HG02588 (cell line): ENCODE measurements around the gene KMT5C.

ENCODE experiments used
- ATAC-seq: cut with Tn5 transposase; IDR thresholded peaks from one replicate; pipeline ENCODE4 v1.9.1; 2021; ENCODE audit warnings: mild to moderate bottlenecking, moderate library complexity; ENCODE audit not compliant: unreplicated experiment

Gene KMT5C

DNA sequence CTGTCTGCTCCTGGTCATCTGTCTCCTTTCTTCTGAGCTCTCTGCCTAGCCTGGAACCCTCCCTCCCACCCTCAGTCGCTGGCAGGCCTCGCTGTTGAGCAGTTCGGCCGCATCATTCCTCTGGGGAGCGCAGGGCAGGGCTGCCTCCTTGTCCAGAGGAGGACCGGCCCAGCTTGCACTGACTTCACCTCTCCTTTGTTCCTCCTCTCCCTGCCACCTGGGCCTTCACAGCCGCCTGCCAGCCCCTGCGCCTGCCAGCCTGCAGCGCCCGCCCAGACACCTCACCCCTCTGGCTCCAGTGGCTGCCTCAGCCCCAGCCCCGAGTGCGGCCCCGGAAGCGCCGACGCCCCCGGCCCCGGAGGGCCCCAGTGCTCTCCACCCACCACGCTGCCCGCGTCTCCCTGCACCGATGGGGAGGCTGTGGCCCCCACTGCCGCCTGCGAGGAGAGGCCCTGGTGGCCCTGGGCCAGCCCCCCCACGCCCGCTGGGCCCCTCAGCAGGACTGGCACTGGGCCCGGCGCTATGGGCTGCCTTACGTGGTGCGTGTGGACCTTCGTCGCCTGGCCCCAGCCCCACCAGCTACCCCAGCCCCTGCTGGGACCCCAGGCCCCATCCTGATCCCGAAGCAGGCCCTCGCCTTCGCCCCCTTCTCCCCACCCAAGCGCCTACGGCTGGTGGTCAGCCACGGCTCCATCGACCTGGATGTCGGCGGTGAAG is 7.2 kb downstream of the KMT5C start:
- ATAC-seq, result no peak

DNA sequence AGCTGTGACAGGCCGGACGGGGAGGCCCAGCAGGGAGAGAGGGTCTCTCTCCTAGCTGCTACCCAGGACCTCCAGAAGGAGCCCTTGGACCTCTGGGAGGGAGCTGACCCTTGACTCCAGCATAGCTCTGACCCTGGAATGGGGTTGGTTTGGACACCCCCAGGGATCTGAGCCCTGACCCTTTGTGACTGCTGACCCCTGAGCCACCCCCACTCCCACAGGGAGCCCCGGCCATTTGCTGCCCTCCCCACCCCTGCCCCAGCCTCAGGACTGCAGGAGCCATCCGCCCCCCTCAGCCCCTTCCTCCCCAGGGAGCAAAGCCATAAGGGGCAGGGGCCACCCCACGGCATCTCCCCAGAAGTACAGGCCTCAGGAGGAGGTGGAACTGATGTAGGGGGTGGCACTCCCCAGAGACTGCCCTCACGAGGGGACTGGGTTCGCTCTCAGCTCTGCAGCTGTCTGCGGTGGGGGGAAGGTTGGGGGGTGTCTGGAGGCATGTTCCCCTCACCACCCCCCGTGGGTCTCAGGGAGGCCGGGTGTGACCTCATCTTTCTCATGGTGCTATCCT is 7.8 kb downstream of the KMT5C start:
- no peak for ATAC-seq

DNA sequence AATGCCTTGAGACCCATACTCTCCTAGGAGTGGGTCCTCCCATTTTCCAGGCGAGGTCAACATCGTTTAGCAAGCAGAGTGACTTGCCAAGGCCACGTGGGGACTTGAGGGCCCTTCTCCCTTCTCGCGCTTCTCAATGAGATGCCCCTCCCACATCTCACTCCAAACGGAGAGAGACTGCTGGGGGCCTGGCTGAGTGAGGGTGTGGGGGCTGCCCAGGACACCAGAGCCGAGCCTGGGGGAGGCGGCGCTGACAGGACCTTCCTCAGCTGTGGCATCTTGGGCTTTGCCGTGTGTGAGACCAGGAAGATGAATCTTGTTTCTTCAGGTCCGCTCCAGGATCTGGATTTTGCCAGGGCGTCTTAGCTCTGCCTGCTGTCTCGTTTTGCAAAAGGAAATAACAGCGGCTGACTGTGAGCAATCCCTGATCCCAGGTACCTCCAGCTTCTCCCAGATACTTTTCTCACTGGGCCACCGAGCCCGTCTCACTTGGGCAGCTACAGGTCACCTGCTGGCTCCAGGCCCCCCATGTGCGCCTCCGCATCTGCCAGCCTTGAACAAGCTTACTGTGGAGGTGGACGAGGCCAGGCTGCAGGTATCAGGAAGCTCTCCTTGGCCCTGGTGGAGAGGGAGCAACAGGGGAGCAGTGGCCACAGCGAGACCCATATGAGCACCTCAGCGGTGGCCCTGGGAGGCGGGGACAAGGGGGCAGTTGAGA is 8.8 kb downstream of the KMT5C start:
- no peak for ATAC-seq

DNA sequence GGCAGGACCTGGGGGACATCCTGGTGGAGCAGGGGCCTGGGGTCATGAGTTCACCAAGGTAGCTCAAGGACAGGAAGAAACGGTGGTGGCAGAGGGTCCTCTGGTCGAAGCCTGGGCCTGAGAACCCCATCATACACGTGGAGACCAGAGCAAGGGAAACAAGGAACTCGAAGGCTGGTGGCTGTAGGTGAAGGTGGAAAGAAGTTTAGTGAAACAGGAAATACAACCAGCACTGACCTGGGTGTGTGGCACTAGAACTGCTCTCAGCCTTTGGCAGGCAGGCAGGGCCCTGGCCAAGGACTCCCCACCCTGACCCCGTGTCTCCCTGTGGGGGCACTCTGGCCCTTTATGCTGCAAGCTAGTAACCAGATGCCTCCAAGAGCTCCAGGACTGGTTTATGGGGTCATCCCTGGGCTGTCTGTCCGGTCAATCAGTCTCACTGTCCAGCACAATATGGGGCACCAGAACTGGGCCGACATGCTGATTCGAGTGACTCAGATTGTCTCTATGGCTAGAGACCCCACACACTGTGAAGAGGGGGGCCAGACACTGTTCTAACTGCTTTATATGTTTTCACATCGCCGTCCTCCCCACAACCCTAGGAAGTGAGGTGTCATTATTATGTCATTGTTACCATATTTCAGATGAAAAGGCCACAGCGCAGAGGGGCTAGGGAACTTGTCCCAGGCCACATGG is 11.1 kb downstream of the KMT5C start:
- no peak for ATAC-seq

DNA sequence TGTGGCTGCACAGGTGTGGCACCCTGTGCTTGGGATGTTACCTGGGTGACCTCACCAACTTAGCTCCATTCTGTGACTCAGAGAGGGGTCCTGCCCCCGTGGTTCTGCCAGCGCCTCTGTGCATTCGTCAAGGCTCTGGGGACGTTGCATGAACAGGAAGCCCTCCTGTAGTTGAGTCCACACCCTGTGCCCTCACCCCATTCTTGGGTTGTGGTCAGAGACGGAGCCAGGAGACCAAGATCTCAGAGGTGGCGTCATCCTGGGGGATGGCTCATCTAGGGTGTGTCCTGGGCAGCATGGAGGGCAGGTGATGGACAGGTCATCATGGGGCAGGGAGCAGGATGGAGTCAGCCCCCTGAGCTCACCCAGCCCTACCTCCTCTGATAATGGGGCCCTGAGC is 12.4 kb downstream of the KMT5C start:
- ATAC-seq, result no peak

DNA sequence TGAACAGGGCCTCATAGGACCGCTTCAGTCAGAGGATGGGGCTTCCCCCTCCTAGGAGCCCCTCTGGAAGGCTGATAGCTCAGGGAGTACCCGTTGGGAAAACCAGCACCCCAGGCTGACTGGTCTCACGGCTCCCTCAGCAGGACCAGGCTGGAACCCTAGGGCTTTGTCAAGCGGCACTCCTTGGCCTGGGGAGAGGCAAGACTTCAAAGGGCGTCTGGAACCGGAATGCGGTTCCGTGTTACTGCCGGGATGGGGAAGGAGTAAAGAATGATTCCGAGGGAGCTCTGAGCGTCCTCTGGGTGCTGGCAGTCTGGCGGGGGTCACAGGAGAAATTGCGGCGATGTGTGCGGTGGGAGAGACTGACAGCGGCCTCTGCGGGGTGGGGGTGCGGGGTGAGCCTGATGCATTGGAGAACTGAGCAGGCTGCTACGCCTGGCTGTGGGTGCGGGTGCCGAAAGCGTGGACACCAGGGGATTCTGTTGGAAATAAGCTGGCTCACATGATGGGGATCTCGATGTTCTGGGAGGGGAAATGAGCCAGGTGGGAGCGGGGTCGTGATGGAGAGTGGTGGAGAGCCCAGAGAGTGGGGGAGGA is 13.0 kb downstream of the KMT5C start:
- no peak for ATAC-seq

DNA sequence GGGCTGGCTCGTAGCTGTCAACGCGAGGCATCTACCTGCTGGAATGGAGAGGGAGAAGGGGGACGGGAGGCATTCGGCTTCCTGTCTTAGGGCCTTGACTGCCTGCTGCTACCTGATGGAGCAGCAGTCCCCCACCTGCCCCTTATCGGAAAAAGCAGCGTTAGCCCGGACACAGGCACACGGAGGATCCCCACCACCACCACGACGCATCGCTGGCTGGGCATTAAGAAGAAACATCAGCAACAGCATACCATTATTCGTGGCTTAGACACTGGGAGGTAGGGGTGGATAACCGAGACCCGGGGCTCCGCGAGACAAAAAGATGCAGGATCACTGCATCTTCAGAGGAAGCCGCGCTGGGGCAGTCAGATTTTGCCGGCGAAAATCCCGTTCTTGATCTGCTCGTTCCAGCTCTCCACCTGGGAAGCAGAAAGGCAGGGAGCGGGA is 13.7 kb downstream of the KMT5C start:
- no peak for ATAC-seq

DNA sequence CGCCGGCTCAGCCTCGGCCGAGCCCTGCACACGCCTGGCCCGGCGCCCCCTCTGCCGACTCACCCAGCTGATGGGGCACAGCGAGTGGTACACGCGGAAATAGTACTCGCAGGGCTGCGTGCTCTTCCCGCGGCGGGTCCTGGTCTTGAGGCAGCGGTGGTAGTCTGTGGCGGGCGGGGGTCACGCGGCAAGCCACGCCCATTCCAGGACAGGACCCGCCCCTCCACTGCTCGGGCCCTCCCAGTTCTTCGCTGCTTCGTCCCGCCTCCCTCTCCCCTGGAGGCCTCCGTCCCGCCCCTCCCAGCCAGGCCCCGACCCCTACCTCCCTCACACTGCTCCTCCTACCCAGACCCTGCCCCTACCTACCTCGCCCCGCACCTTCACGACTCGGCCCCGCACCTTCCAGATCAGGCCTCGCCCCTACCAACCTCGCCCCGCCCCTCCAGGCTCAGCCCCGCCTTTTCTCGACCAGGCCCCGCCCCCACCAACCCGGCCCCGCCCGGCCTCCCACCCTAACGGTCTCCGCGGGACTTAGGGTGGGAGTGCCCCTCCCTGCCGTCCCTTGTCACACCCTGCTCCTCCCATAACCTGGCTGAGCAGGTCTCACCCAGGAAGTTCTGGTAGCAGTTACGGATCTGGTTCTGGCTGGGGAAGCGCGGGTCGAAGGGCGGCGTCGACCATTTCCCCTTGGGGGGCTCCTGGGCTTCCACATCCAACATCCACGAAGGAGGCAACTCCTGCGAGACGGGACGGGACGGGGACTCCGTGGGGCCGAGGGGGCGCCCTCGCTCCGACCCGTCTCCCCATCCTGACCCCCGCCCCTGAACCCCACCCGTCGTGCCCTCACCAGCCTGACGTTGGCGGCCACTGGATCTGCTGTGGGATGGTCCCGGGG is 14.4 kb downstream of the KMT5C start:
- no peak for ATAC-seq

DNA sequence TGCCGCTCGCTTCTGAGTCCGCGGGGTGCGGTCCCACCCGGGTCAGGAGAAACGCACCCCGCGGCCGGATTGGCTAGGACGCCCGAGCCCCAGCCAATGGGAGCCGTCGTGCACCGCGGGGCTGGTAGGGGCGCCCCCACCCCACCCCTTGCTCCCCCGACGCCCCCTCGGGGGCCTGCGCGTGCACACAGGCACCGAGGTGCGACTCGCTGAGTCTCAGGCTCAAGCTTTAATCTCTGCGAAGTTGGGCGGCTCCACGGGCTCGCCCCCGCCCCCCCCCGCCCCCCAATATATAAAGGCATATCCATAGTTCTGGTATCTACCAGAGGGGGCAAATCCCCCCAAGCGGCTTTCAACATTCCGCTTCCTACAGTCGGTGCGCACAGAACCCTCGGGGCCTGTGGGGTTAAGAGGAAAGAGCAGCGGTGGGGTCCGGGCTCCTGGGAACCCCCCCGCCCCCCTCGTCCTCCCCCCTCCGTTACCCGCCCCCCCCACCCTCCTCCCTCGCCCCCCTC is 15.1 kb downstream of the KMT5C start, which contains the start of gene COX6B2:
COX6B2 (minus strand) TSS at position 22 of the 515 bp plus-strand sequence. CDS start 198 bp downstream, outside the sequence.
- ATAC-seq, result no peak

DNA sequence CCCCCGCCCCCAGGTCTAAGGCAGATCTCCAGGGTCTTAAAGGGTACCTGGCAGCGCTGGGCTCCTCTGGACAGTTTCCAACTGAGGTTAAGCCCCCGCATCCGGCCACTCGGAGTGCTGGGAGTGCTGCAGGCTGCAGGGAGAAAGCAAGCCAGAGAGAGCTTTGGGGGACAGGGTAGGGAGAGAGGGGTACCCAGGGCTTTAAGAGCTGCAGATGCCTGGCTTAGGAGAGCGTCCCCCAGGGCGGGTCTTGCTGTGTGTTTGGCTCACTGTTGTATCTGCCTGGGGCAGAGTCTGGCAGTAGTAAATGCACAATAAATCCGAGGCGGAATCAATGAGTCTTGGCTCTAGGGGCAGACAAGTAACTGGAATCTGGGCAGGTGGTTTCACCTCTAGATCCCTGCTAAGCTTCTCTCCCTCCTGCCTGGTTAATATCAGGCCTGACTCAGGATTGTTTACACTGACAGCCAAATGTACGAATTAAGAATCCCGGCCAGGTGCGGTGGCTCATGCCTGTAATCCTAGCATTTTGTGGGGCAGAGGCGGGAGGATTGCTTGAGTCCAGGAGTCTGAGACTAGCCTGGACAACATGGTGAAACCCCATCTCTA is 15.6 kb downstream of the KMT5C start:
- no peak for ATAC-seq

DNA sequence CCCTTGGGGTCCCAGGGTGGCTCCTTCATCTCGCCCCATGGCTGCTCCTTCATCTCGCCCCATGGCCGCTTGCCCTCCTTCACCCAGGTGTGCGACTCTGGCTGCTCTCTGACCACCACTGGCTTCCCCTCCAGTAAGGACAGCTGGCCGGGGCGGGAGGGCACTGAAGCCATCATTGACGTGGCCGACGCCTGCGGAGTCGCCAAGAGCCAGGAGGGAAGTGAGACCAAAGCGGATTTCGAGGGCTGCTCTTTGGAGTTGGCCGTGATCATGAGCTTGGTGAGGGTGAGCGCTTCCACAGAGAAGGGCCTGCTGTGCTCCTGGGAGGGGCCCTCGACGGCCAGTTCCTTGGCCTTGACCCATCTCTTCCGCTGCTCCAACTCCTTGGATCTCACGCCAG is 18.8 kb downstream of the KMT5C start:
- ATAC-seq, result no peak

DNA sequence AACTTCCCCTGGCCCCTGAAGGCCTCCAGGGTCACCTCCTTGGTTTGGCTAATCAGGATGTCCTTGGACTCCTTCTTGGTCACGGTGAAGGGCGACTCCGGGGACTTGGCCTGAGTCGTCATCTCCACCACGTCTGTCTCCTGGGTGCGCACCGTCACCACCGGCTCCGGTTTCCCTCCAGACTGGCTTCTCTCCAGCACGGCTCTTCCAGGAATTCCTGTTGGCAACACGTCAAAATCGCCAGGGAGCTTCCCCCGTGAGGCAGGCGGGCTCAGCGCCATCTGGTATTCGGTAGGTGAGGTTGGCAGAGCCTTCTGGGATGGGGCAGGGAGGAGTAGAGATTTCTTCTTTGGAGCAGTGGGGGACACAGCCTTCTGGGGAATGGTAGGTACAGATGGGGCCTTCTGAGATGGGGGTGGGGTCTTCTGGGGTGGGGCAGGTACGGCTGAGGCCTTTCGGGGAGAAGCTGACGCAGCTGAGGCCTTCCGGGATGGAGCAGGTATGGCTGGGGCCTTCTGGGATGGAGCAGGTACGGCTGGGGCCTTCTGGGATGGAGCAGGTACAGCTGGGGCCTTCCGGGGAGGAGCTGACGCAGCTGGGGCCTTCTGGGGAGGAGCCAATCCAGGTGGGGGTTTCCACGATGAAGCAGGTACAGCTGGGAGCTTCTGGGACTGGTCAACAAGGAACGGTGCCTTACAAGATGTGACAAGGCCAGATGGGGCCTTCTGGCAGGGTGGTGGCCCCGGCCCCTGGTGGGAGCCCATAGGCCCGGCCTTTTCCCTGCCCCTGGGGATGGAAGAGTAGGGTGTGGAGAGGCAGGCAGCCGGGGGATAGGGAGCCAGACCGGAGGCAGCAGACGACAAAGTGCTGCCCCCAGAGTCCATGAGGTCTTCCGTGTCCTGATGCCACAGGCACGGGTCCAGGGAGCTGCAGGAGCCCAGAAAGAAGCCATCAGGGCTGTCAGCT is 19.6 kb downstream of the KMT5C start:
- no peak for ATAC-seq

DNA sequence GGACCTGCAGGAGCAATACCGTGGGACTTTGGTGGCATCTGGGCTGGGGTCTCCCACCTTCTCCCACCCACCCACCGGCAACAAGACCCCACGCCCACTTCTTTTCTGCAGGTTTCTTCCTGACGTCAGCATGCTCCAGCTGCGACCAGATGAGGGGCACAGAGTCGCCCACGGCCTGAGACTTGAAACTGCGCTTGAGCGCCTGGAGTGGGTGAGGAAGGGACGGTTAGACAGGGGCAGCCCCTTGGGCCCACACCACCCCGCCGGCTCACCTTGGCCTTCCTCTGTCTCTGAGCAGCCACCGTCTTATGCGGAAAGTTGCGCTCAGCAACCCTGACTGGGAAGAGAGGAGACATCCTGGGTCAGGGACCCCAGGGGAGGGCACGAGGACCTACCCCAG is 21.2 kb downstream of the KMT5C start:
- ATAC-seq, result no peak

DNA sequence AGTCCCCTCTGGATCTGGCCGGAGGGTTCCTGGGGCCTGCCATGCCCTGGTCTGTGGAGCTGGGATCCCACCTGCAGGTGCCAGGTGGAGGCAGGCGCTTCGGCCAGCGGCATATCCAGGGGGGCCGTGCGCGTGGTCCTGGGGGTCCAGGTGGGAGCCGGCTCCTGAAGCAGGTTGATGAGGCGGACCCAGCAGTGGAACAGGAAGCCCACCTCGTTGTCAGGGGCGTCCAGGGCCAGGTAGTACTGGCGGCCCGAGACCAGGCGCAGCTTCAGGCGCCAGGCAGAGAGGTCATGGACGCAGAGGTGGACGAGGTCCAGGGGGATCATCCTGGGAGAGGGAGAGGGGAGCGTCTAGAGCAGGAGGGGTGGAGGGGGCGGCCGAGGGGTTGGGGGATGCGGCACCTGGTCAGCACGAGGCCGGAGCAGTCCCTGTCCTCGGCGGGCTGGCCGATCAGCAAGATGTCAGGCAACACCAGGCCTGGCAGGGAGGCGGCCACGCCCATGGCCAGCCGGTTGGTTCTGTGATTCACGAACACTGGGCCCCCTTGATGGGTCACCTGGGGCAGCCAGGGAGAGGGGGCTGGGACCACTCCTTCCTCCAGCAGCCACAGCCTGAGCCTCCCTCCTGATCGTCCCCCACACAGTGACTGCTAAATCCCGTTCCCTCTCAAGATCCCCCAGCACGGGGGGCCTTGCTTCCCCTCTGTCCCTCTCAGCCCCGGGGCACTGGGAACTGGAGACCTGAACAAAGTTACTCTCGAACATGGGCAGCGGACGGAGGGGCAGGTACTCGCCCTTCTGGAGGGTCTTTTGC is 22.7 kb downstream of the KMT5C start:
- ATAC-seq, result no peak

DNA sequence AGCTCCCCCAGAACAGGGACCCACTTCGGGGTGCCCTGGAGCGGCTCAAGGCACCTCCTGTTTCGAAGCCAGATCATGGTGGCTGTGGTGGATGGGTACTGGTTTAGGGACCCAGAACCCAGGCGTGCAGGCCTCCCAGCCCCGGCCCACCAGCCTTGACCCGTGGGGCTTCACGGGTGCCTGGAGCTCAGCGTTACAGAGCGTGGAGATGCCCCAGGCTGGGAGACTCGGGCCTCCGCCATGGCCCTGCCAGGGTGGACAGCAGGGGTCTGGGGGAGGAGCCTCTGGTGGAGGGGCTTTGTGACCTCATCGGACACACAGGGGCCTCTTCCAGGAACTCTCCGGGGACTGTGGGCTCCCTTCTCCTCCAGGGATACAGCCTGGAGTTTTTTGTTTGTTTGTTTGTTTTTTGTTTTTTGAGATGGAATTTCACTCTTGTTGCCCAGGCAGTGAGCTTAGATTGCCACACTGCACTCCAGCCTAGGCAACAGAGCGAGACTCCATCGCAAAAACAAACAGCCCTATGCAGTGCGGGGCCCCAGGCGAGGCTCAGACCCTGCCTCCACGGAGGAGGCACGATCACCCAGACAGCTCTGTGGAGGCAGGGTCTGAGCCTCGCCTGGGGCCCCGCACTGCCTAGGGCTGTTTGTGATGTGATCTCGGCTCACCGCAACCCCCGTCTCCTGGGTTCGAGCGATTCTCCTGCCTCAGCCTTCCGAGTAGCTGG is 23.5 kb downstream of the KMT5C start, which contains the start of gene GARIN5B:
GARIN5B (minus strand) TSS at position 271 of the 727 bp plus-strand sequence; CDS start at position 77, 194 bp downstream.
- ATAC-seq, result no peak

DNA sequence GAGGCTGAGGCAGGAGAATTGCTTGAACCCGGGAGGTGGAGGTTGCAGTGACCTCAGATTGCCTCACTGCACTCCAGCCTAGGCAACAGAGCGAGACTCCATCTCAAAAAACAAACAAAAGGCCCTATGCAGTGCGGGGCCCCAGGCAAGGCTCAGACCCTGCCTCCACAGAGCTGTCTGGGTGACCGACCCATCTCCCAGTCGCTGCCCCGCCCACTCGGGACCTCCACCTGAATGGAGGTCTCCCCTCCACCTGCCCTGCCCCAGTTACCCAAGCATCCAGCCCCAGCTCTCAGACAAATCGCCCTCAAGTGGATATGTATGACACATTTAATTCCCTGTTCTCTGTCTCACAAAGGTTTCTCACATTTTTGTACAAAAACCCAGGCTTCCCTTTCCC is 25.6 kb downstream of the KMT5C start:
- ATAC-seq, result no peak

DNA sequence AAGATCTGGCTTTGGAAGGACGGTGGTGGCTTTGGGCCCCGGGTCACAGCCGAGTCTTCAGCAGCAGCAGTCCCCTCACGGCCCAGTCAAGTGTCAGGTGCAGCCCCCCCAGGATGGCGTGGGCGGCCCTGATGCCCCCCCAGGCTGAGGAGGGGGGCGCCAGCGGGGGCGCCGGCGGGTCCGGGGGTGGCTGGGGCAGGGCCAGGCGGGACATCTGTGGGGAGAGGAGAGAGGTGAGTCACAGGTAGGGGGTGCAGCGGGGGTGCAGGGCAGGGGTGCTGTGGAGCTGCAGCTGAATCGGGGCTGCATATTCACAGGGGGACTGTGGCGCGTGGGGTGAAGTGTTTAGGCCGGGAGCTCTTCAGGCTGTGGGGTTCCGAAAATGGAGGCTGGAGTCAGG is 26.3 kb downstream of the KMT5C start:
- ATAC-seq, result no peak
